IPS DF 6.9 (cell line): Measurements from ENCODE around the gene WWOX.
"Not testable (repeated sequence)": the region's sequence is repeated elsewhere in the genome, so short reads cannot be mapped to it uniquely, and the experiment has no call there.

ENCODE experiments used
- DNase-seq: peaks from one replicate; pipeline ENCODE4 v3.0.0-alpha.2; 2013; ENCODE audit warnings: low read depth, low spot score
- H3K27ac ChIP-seq: one replicate; pipeline ENCODE4 v1.5.1; 2013; ENCODE audit warnings: low read length, control low read depth
- H3K27me3 ChIP-seq: 2 replicates; pipeline ENCODE4 v1.6.1; 2013; ENCODE audit warnings: mild to moderate bottlenecking, low read length; ENCODE audit not compliant: control insufficient read depth, insufficient read depth
- H3K36me3 ChIP-seq: 2 replicates; pipeline ENCODE4 v1.6.1; 2013; ENCODE audit warnings: low read length; ENCODE audit not compliant: control insufficient read depth, insufficient read depth
- H3K4me1 ChIP-seq: 2 replicates; pipeline ENCODE4 v1.6.1; 2013; ENCODE audit warnings: low read length; ENCODE audit not compliant: control insufficient read depth, insufficient read depth
- H3K4me3 ChIP-seq: 2 replicates; pipeline ENCODE4 v1.5.1; 2013; ENCODE audit warnings: mild to moderate bottlenecking, low read length
- H3K9me3 ChIP-seq: 2 replicates; pipeline ENCODE4 v1.6.1; 2013; ENCODE audit warnings: low read length, inconsistent platforms; ENCODE audit not compliant: control insufficient read depth, insufficient read depth
- WGBS: extraction: QIAGEN DNeasy Blood & Tissue Kit; methylation state at CpG from one replicate; pipeline ENCODE4 v1.1.7; 2013; ENCODE audit warnings: mixed read lengths, missing lambda C conversion rate; ENCODE audit not compliant: insufficient read length, insufficient coverage; 5-methylcytosine and 5-hydroxymethylcytosine counted together

WWOX gene

GRCh38 chr16:78513838-78514237 lies 414.4 kb downstream of the WWOX start:
- Histone ChIP-seq H3K9me3 (no peaks in the 10 kb centered on the region), H3K4me3 (no peak overlapping the region), H3K4me1 (no peaks in the 10 kb centered on the region), H3K36me3 (no peaks in the 10 kb centered on the region), H3K27me3 (no peaks in the 10 kb centered on the region), H3K27ac (no peak overlapping the region)
- no peak for DNase-seq
- WGBS = no CpG with 5 or more reads among the region's 3 CpGs

GRCh38 chr16:78514888-78515287 lies 415.4 kb downstream of the WWOX start:
- not testable (repeated sequence) for DNase-seq, H3K4me3 ChIP-seq, H3K36me3 ChIP-seq, H3K27ac ChIP-seq, H3K4me1 ChIP-seq, H3K9me3 ChIP-seq, H3K27me3 ChIP-seq
- WGBS = no CpG with 5 or more reads among the region's 9 CpGs

- DNase-seq = no peak
- Histone ChIP-seq H3K27me3 (no peaks in the 10 kb centered on the region), H3K4me1 (no peaks in the 10 kb centered on the region), H3K9me3 (no peaks in the 10 kb centered on the region), H3K4me3 (no peak overlapping the region), H3K27ac (no peak overlapping the region), H3K36me3 (no peaks in the 10 kb centered on the region)
- WGBS = no CpG with 5 or more reads among the region's 14 CpGs
Observed at GRCh38 chr16:78515421-78515820, 416.0 kb downstream of the WWOX start.

- DNase-seq = no peak
- H3K27ac ChIP-seq = no peak overlapping the region
- no peak overlapping the region for H3K4me3 ChIP-seq
- no peaks in the 10 kb centered on the region for H3K27me3 ChIP-seq
- no peaks in the 10 kb centered on the region for H3K36me3 ChIP-seq
- H3K9me3 ChIP-seq = no peaks in the 10 kb centered on the region
- no peaks in the 10 kb centered on the region for H3K4me1 ChIP-seq
- WGBS = no CpG with 5 or more reads among the region's 9 CpGs
Observed at GRCh38 chr16:78516006-78516736, 416.7 kb downstream of the WWOX start.

- Histone ChIP-seq H3K4me3 (no peak overlapping the region), H3K27ac (no peak overlapping the region), H3K9me3 (no peaks in the 10 kb centered on the region), H3K36me3 (no peaks in the 10 kb centered on the region), H3K27me3 (no peaks in the 10 kb centered on the region), H3K4me1 (no peaks in the 10 kb centered on the region)
- WGBS = no CpG with 5 or more reads among the region's 8 CpGs
- no peak for DNase-seq
Observed at GRCh38 chr16:78519896-78520295, 420.4 kb downstream of the WWOX start.

- H3K36me3 ChIP-seq = no peaks in the 10 kb centered on the region
- WGBS = no CpG with 5 or more reads among the region's 5 CpGs
- H3K4me1 ChIP-seq = no peaks in the 10 kb centered on the region
- no peaks in the 10 kb centered on the region for H3K27me3 ChIP-seq
- DNase-seq = no peak
- H3K9me3 ChIP-seq = no peaks in the 10 kb centered on the region
- H3K4me3 ChIP-seq = no peak overlapping the region
- H3K27ac ChIP-seq = no peak overlapping the region
Observed at GRCh38 chr16:78520470-78520869, 421.0 kb downstream of the WWOX start.

GRCh38 chr16:78522327-78522726 lies 422.9 kb downstream of the WWOX start:
- Histone ChIP-seq H3K27ac (no peak overlapping the region), H3K9me3 (no peaks in the 10 kb centered on the region), H3K36me3 (no peaks in the 10 kb centered on the region), H3K4me1 (no peaks in the 10 kb centered on the region), H3K27me3 (no peaks in the 10 kb centered on the region), H3K4me3 (no peak overlapping the region)
- DNase-seq = no peak
- no CpG with 5 or more reads among the region's 5 CpGs for WGBS

- Histone ChIP-seq H3K27me3 (no peaks in the 10 kb centered on the region), H3K4me3 (no peak overlapping the region), H3K27ac (no peak overlapping the region), H3K36me3 (no peaks in the 10 kb centered on the region), H3K4me1 (no peaks in the 10 kb centered on the region), H3K9me3 (no peaks in the 10 kb centered on the region)
- DNase-seq = no peak
- no CpG with 5 or more reads among the region's 9 CpGs for WGBS
Observed at GRCh38 chr16:78523212-78523985, 423.9 kb downstream of the WWOX start.

- Histone ChIP-seq H3K36me3 (no peaks in the 10 kb centered on the region), H3K9me3 (no peaks in the 10 kb centered on the region), H3K27ac (no peak overlapping the region), H3K4me3 (no peak overlapping the region), H3K27me3 (no peaks in the 10 kb centered on the region), H3K4me1 (no peaks in the 10 kb centered on the region)
- WGBS = no CpG with 5 or more reads among the region's 4 CpGs
- DNase-seq = no peak
Observed at GRCh38 chr16:78524066-78524595, 424.7 kb downstream of the WWOX start.

GRCh38 chr16:78528265-78528664 lies 428.8 kb downstream of the WWOX start:
- no peaks in the 10 kb centered on the region for H3K36me3 ChIP-seq
- no CpG with 5 or more reads among the region's 5 CpGs for WGBS

More at GRCh38 chr16:78528265-78528664, 428.8 kb downstream of the WWOX start:
- H3K9me3 ChIP-seq = no peaks in the 10 kb centered on the region
- no peaks in the 10 kb centered on the region for H3K27me3 ChIP-seq
- no peak overlapping the region for H3K27ac ChIP-seq
- no peak overlapping the region for H3K4me3 ChIP-seq
- H3K4me1 ChIP-seq = no peaks in the 10 kb centered on the region
- DNase-seq = no peak
